Progenitor cell of endocrine pancreas (in vitro differentiated cells): Measurements from ENCODE around the gene HERC3. TPM values are rescaled to one million over a fixed set of nuclear protein-coding genes. Genes with fewer than 3 reads are reported as not detected.

Experiments used
- DNase-seq: peaks from one replicate; pipeline ENCODE4 v3.0.0; 2021; ENCODE audit warnings: low spot score; ENCODE audit not compliant: unreplicated experiment
- H3K27ac Mint-ChIP-seq: 2 replicates; pipeline ENCODE4 v1.8.0; 2021; ENCODE audit warnings: mild to moderate bottlenecking, moderate library complexity, mixed read lengths
- H3K27me3 Mint-ChIP-seq: 2 replicates; pipeline ENCODE4 v1.8.0; 2021; ENCODE audit warnings: mixed read lengths
- H3K36me3 Mint-ChIP-seq: 2 replicates; pipeline ENCODE4 v1.8.0; 2022; ENCODE audit warnings: mixed read lengths; ENCODE audit not compliant: insufficient read depth
- H3K4me1 Mint-ChIP-seq: 2 replicates; pipeline ENCODE4 v1.8.0; 2021; ENCODE audit warnings: low read depth, mixed read lengths
- H3K4me3 Mint-ChIP-seq: 2 replicates; pipeline ENCODE4 v1.8.0; 2021; ENCODE audit warnings: low read depth, mild to moderate bottlenecking, moderate library complexity, mixed read lengths
- H3K9me3 Mint-ChIP-seq: 2 replicates; pipeline ENCODE4 v1.8.0; 2021; ENCODE audit warnings: low read depth, mixed read lengths
- total RNA-seq: library from RNA; stranded (reverse); gene quantifications from 2 replicates; pipeline ENCODE4 v1.2.1, GENCODE V29; 2021
- TF ChIP-seq, protein P1 (sequence below): fragments of 200-600 bp; sonication (generic); IDR thresholded peaks from one replicate; pipeline ENCODE4 v1.5.0; 2021; ENCODE audit warnings: antibody characterized with exemption, mild to moderate bottlenecking; ENCODE audit not compliant: unreplicated experiment

The HERC3 gene
- total RNA-seq, 1 donor from 2014 or later = 7.1 TPM

DNA sequence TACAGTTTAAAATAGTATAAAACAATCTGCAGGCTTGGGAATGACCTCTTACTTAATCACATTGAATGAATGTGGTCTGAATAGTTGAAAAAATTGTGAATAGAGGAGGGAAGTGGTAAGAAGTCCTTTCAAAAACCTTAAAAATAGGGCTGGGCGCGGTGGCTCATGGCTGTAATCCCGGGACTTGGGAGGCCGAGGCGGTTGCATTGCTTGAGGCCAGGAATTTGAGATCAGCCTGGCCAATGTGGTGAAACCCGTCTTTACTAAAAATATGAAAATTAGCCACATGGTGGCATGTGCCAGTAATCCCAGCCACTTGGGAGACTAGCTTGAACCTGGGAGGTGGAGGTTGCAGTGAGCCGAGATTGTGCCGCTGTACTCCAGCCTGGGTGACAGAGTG is 36.5 kb downstream of the HERC3 start:
- Mint-ChIP-seq H3K4me3 (no peak overlapping the region), H3K27me3 (no peaks in the 10 kb centered on the region), H3K36me3 (peaks cover 2% of the 10 kb centered on the region), H3K9me3 (peaks cover 23% of the 10 kb centered on the region), H3K27ac (no peak overlapping the region), H3K4me1 (no peaks in the 10 kb centered on the region)
- DNase-seq = no peak
- TF ChIP-seq, protein P1, sequence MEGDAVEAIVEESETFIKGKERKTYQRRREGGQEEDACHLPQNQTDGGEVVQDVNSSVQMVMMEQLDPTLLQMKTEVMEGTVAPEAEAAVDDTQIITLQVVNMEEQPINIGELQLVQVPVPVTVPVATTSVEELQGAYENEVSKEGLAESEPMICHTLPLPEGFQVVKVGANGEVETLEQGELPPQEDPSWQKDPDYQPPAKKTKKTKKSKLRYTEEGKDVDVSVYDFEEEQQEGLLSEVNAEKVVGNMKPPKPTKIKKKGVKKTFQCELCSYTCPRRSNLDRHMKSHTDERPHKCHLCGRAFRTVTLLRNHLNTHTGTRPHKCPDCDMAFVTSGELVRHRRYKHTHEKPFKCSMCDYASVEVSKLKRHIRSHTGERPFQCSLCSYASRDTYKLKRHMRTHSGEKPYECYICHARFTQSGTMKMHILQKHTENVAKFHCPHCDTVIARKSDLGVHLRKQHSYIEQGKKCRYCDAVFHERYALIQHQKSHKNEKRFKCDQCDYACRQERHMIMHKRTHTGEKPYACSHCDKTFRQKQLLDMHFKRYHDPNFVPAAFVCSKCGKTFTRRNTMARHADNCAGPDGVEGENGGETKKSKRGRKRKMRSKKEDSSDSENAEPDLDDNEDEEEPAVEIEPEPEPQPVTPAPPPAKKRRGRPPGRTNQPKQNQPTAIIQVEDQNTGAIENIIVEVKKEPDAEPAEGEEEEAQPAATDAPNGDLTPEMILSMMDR = no peak

DNA sequence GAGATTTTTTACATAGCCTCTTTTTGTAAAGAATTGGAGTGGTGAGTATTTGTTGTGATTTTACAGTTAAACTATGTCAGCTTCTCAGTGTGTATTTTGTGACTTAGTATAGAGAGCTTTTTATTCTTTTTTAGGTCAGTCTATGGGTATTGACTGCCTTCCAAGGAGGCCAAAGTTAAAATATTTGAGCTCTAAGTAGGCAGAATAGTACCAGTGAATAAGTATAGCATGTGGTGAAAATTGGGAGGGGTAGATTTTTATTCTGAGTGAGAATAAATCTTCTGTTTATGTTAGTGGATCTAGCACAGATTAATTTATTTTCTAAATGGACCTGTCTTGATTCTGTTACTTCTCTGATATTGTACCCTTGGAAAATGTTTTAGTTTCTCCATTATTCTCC is 37.5 kb downstream of the HERC3 start:
- TF ChIP-seq, protein P1 = no peak
- no peak overlapping the region for H3K27ac Mint-ChIP-seq

DNA sequence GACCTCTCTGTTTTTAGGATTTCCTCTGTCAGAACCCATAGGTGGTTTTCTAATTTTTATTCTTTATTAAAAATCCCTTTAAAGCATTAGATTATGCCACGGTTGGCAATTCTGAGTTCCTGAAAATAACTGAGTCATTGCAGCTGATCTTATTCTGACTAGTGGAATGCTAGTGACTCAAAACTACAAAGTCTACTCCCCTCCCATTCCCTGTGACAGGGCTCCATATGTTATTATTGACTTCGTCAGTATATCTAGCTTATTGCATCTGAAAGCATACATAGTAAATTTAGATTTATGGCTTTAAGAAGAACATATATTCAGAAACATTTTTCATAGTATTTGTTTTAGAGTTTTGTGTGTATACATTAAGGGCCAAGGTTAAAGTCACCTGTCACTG is 38.5 kb downstream of the HERC3 start:
- no peak for DNase-seq
- Mint-ChIP-seq H3K4me1 (no peaks in the 10 kb centered on the region), H3K9me3 (peaks cover 19% of the 10 kb centered on the region), H3K27me3 (no peaks in the 10 kb centered on the region), H3K36me3 (peaks cover 6% of the 10 kb centered on the region), H3K27ac (no peak overlapping the region), H3K4me3 (no peak overlapping the region)
- TF ChIP-seq, protein P1 = no peak

More for the DNA sequence above, 37.5 kb downstream of the HERC3 start:
- Mint-ChIP-seq H3K4me1 (no peaks in the 10 kb centered on the region), H3K27me3 (no peaks in the 10 kb centered on the region), H3K4me3 (no peak overlapping the region), H3K9me3 (peaks cover 14% of the 10 kb centered on the region), H3K36me3 (peaks cover 2% of the 10 kb centered on the region)
- no peak for DNase-seq

DNA sequence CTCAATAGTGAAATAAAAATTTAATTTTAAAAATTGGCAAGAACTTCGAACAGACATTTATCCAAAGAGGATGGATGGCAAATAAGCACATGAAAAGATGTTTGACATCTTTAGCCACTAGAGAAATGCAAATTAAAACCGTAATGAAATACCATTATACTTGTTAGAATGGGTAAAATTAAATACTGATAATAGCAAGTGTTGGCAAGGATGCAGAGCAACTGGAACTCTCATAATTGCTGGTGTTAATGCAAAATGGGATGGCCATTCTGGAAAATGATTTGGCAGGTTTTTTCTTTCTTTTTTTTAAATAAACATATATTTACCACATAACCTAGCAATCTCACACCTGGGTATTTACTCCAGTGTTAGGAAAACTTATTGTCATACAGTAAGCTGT is 51.7 kb downstream of the HERC3 start:
- no peak overlapping the region for H3K27ac Mint-ChIP-seq
- peaks cover 16% of the 10 kb centered on the region for H3K9me3 Mint-ChIP-seq
- TF ChIP-seq, protein P1 = no peak
- no peaks in the 10 kb centered on the region for H3K27me3 Mint-ChIP-seq
- H3K36me3 Mint-ChIP-seq = peaks cover 3% of the 10 kb centered on the region
- no peak overlapping the region for H3K4me3 Mint-ChIP-seq
- no peak for DNase-seq
- peaks cover 6% of the 10 kb centered on the region for H3K4me1 Mint-ChIP-seq

DNA sequence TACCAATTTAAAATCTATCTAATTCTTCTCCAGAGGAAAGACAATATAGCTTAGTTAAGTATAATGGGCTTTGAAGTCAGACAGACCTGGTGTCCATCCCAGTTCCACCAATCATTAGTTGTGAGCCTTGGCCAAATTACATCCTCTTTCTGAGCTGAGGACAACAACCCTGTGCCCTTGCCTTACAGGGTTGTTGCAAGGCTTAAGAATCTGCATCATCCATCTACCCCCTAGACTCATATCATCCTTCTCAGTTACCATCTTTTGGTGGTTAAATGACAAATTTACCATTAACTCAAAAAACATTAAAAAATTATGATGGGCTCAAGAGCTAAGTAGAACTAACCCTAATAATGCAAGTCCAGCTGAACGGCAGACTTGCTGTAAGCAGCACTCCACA is 53.7 kb downstream of the HERC3 start:
- H3K27ac Mint-ChIP-seq = no peak overlapping the region
- DNase-seq = no peak
- H3K27me3 Mint-ChIP-seq = no peaks in the 10 kb centered on the region
- H3K4me3 Mint-ChIP-seq = no peak overlapping the region
- H3K4me1 Mint-ChIP-seq = peaks cover 10% of the 10 kb centered on the region
- TF ChIP-seq, protein P1 = no peak
- peaks cover 5% of the 10 kb centered on the region for H3K9me3 Mint-ChIP-seq
- H3K36me3 Mint-ChIP-seq = peaks cover 1% of the 10 kb centered on the region
